ENCODE measurements around the gene TOR3A.

TOR3A gene

DNA sequence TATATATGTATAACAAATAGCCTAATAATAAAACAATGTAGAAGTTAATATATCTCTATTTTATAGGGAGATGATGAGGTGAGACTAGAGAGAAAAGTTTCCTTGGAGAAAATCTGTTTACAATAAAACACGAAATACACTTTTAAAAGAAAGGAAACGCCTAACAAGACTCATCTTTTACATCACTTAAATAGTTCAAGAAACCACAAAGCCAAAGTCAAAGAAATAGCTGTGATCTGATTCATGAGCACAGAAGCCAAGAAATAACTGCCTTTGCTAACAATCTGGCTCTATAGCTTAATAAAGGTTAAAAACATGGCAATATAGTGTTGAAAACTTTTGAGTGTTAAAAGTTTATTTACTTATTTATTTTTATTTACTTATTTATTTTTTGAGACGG, 61.5 kb downstream of the TOR3A start:
- TF ChIP-seq SP1 (IDR thresholded peaks at IDR 0.05) (no peak), LEF1 (IDR thresholded peaks at IDR 0.05; ENCODE audit: borderline replicate concordance) (no peak), BHLHE40 (IDR thresholded peaks at IDR 0.05; ENCODE audit: borderline replicate concordance) (no peak), ARNT (IDR thresholded peaks at IDR 0.05) (no peak), CTBP1 (IDR thresholded peaks at IDR 0.05; ENCODE audit: borderline replicate concordance) (no peak), SUZ12 (IDR thresholded peaks at IDR 0.05) (no peak), L3MBTL2 (conservative IDR thresholded peaks at IDR 0.05) (no peak), FOXA1 (IDR thresholded peaks at IDR 0.05) (no peak), ZNF384 (IDR thresholded peaks at IDR 0.05) (no peak), FOXM1 (IDR thresholded peaks at IDR 0.05; ENCODE audit: borderline replicate concordance) (no peak), ELF4 (IDR thresholded peaks at IDR 0.05) (no peak), TARDBP (IDR thresholded peaks at IDR 0.05) (no peak)
- POLR2A ChIA-PET = no interaction called here
- CTCF ChIA-PET = no interaction called here
- DNase-seq (ENCODE audit: extremely low spot score) = no peak

DNA sequence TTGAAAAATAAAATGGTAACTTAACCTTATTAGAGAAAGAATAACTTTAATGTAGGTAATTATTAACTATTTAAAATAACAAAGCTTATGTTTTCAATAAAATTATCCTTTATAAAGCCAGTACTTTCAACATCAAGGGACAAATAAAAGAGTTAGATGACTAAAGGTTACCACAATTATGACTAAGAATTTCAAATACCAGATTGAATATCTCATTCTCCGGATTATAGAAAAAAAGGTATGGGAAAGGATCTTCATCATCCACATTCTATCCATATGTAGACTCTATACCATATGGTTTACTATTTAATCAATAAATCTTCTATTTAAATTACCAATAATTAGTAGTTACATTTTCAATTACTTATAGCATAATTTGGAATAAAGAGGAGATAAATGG, 62.8 kb downstream of the TOR3A start:
- TF ChIP-seq FOXM1 (IDR thresholded peaks at IDR 0.05; ENCODE audit: borderline replicate concordance) (no peak), ARNT (IDR thresholded peaks at IDR 0.05) (no peak), ELF4 (IDR thresholded peaks at IDR 0.05) (no peak), PKNOX1 (IDR thresholded peaks at IDR 0.05) (no peak)
- ChIA-PET POLR2A (no interaction called here), CTCF (no interaction called here)
- DNase-seq (ENCODE audit: extremely low spot score) = no peak

- no peak for DNase-seq (ENCODE audit: extremely low spot score)
- CTCF ChIA-PET = no interaction called here
- POLR2A ChIA-PET = no interaction called here
- TF ChIP-seq FOXA1 (IDR thresholded peaks at IDR 0.05) (no peak), SUZ12 (IDR thresholded peaks at IDR 0.05) (no peak), ELF4 (IDR thresholded peaks at IDR 0.05) (no peak), FOXM1 (IDR thresholded peaks at IDR 0.05; ENCODE audit: borderline replicate concordance) (no peak), HDGF (IDR thresholded peaks at IDR 0.05; ENCODE audit: borderline replicate concordance) (no peak), ZNF384 (IDR thresholded peaks at IDR 0.05) (no peak), PKNOX1 (IDR thresholded peaks at IDR 0.05) (no peak), CTBP1 (IDR thresholded peaks at IDR 0.05; ENCODE audit: borderline replicate concordance) (no peak), FOXK2 (IDR thresholded peaks at IDR 0.05) (no peak), BHLHE40 (IDR thresholded peaks at IDR 0.05; ENCODE audit: borderline replicate concordance) (no peak), TARDBP (IDR thresholded peaks at IDR 0.05) (no peak), LEF1 (IDR thresholded peaks at IDR 0.05; ENCODE audit: borderline replicate concordance) (no peak), SP1 (IDR thresholded peaks at IDR 0.05) (no peak), ARNT (IDR thresholded peaks at IDR 0.05) (no peak)
Observed at GRCh38 chr1:179145521-179145920, 63.7 kb downstream of the TOR3A start.
